ENCODE data around the gene NANOS3. TPM values are rescaled to one million over a fixed set of nuclear protein-coding genes. Genes with fewer than 3 reads are reported as not detected.

NANOS3 gene
- total and polyA plus RNA-seq, 4 donors, result 0.81 to 1.5 (median 0.82) TPM; not detected in 1

GRCh38 chr19:13861392-13861713, 15.6 kb upstream of the NANOS3 start:
- no peak for TF ChIP-seq CTCF (IDR thresholded peaks at IDR 0.05; ENCODE audit: control extremely low read depth, extremely low read depth)
- Histone ChIP-seq H3K4me1 (ENCODE audit: control insufficient read depth in 5 of 5, insufficient read depth in 5 of 5, low read length in 5 of 5) (peaks cover 2 to 26% (median 5%) of the 10 kb centered on the region in 5 donors), H3K9ac (ENCODE audit: insufficient read depth in 1 of 2, low read length in 2 of 2) (no peak overlapping the region), H3K9me3 (ENCODE audit: control insufficient read depth in 4 of 4, insufficient read depth in 3 of 4, low read length in 3 of 4) (no peaks in the 10 kb centered on the region), H3K27me3 (ENCODE audit: control insufficient read depth in 3 of 3, insufficient read depth in 3 of 3, low read length in 2 of 3) (peaks cover 0 to 5% (median 3%) of the 10 kb centered on the region in 3 donors), H3K36me3 (ENCODE audit: control insufficient read depth in 4 of 4, insufficient read depth in 4 of 4, low read length in 4 of 4) (no peaks in the 10 kb centered on the region), H3K27ac (ENCODE audit: low read depth in 1 of 2, low read length in 1 of 2) (peak overlapping the region; percentile 89 to 98), H3K4me3 (peak overlapping the region; percentile 10)
- ATAC-seq (ENCODE audit: insufficient read depth, low FRiP score) (peak; percentile 4), DNase-seq (peak; percentile 42 to 69 (median 67))
- 16 to 25% methylated on average over 10 to 11 of the region's 11 CpGs for WGBS, 2 donors

GRCh38 chr19:13861714-13862531, 15.0 kb upstream of the NANOS3 start:
- peak; percentile 97 for TF ChIP-seq CTCF (IDR thresholded peaks at IDR 0.05; ENCODE audit: control extremely low read depth, extremely low read depth)
- peak overlapping the region; percentile 89 to 98 for H3K27ac ChIP-seq (ENCODE audit: low read depth in 1 of 2, low read length in 1 of 2)
- peak; percentile 93 for ATAC-seq (ENCODE audit: insufficient read depth, low FRiP score)
- H3K4me3 ChIP-seq, result peak overlapping the region; percentile 22
- H3K27me3 ChIP-seq (ENCODE audit: control insufficient read depth in 3 of 3, insufficient read depth in 3 of 3, low read length in 2 of 3), result peaks cover 0 to 9% (median 7%) of the 10 kb centered on the region in 3 donors
- no peaks in the 10 kb centered on the region for H3K36me3 ChIP-seq (ENCODE audit: control insufficient read depth in 4 of 4, insufficient read depth in 4 of 4, low read length in 4 of 4)
- 0 to 1% methylated on average over 23 to 27 of the region's 27 CpGs for WGBS, 2 donors
- DNase-seq, result peak; percentile 96 to 97 (median 96)
- no peaks in the 10 kb centered on the region for H3K9me3 ChIP-seq (ENCODE audit: control insufficient read depth in 4 of 4, insufficient read depth in 3 of 4, low read length in 3 of 4)
- peaks cover 2 to 28% (median 6%) of the 10 kb centered on the region in 5 donors for H3K4me1 ChIP-seq (ENCODE audit: control insufficient read depth in 5 of 5, insufficient read depth in 5 of 5, low read length in 5 of 5)
- peak overlapping the region; percentile 24 to 55 for H3K9ac ChIP-seq (ENCODE audit: insufficient read depth in 1 of 2, low read length in 2 of 2)

- Histone ChIP-seq H3K9ac (ENCODE audit: insufficient read depth in 1 of 2, low read length in 2 of 2) (no peak overlapping the region), H3K27me3 (ENCODE audit: control insufficient read depth in 3 of 3, insufficient read depth in 3 of 3, low read length in 2 of 3) (peaks cover 0 to 11% (median 9%) of the 10 kb centered on the region in 3 donors), H3K4me3 (no peak overlapping the region), H3K27ac (ENCODE audit: low read depth in 1 of 2, low read length in 1 of 2) (no peak overlapping the region), H3K36me3 (ENCODE audit: control insufficient read depth in 4 of 4, insufficient read depth in 4 of 4, low read length in 4 of 4) (no peaks in the 10 kb centered on the region), H3K9me3 (ENCODE audit: control insufficient read depth in 4 of 4, insufficient read depth in 3 of 4, low read length in 3 of 4) (no peaks in the 10 kb centered on the region), H3K4me1 (ENCODE audit: control insufficient read depth in 5 of 5, insufficient read depth in 5 of 5, low read length in 5 of 5) (peaks cover 2 to 28% (median 6%) of the 10 kb centered on the region in 5 donors)
- TF ChIP-seq CTCF (IDR thresholded peaks at IDR 0.05; ENCODE audit: control extremely low read depth, extremely low read depth), result no peak
- DNase-seq, result peak in 1 of 3 donors; percentile 23
- ATAC-seq (ENCODE audit: insufficient read depth, low FRiP score), result no peak
- 25% methylated on average over 13 of the region's 13 CpGs for WGBS, 2 donors
Observed at GRCh38 chr19:13864046-13864666, 12.8 kb upstream of the NANOS3 start.
